Transverse colon (tissue), 4 donors: Measurements from ENCODE around the gene NMD3. TPM values are rescaled to one million over a fixed set of nuclear protein-coding genes. Genes with fewer than 3 reads are reported as not detected.

Experiments
- DNase-seq: peaks from one replicate; pipeline ENCODE4 v3.0.0-alpha.2; 2019
- H3K27ac ChIP-seq, 4 donors: fragments of 200-600 bp; sonication (generic); 2 replicates each; pipeline ENCODE4 v1.5.1; 2016 to 2018; ENCODE audit warnings: inconsistent platforms in 4 of 4
- H3K27me3 ChIP-seq: fragments of 200-600 bp; sonication (generic); 2 replicates; pipeline ENCODE4 v1.5.1; 2017; ENCODE audit warnings: inconsistent platforms
- H3K36me3 ChIP-seq, 4 donors: fragments of 200-600 bp; sonication (generic); 2 replicates each; pipeline ENCODE4 v1.5.1; 2017 to 2019; ENCODE audit warnings: inconsistent platforms in 4 of 4
- H3K4me1 ChIP-seq, 4 donors: fragments of 200-600 bp; sonication (generic); 2 replicates each; pipeline ENCODE4 v1.5.1; 2017 to 2020; ENCODE audit warnings: inconsistent platforms in 4 of 4
- H3K4me3 ChIP-seq, 4 donors: fragments of 200-600 bp; sonication (generic); 1 replicate in 1 of 4; 2 replicates in 3 of 4; pipeline versions ENCODE4 v1.5.1 to v1.6.1; 2017 to 2019; ENCODE audit warnings: inconsistent platforms in 4 of 4
- H3K9me3 ChIP-seq, 2 donors: fragments of 200-600 bp; sonication (generic); 2 replicates each; pipeline ENCODE4 v1.5.1; 2017 to 2019; ENCODE audit warnings: inconsistent platforms in 2 of 2
- CTCF ChIP-seq, 5 experiments: fragments of 200-600 bp in 3 of 5; fragments of 450-650 bp in 2 of 5; sonication (generic) in 3 of 5; IDR thresholded peaks; 1 replicate in 2 of 5; 2 replicates in 3 of 5; pipeline ENCODE4 v1.5.1; 2016 to 2017; ENCODE audit warnings: antibody characterized with exemption in 5 of 5, inconsistent platforms in 3 of 5, mild to moderate bottlenecking in 2 of 5, moderate library complexity in 1 of 5
- EP300 ChIP-seq: sonication (generic); formaldehyde crosslinking; IDR thresholded peaks from one replicate; pipeline ENCODE4 v1.6.1; 2017; ENCODE audit warnings: antibody characterized with exemption, low read depth
- POLR2A ChIP-seq: fragments of 450-650 bp; IDR thresholded peaks from one replicate; pipeline ENCODE4 v1.6.1; 2016; ENCODE audit warnings: antibody characterized with exemption, mild to moderate bottlenecking, moderate library complexity
- POLR2AphosphoS5 ChIP-seq, 3 donors: sonication (generic); formaldehyde crosslinking; IDR thresholded peaks; one replicate each; pipeline ENCODE4 v1.6.1; 2016; ENCODE audit warnings: antibody characterized with exemption in 3 of 3
- WGBS, 2 donors: methylation state at CpG; one replicate each; pipeline ENCODE4 v1.1.5; 2018; ENCODE audit warnings: low coverage in 1 of 2; 5-methylcytosine and 5-hydroxymethylcytosine counted together
- in situ Hi-C, 4 donors: fragments of 200-750 bp; cut with MboI; loops; one replicate each; pipeline versions ENCODE4 v1.15.0 to v1.15.1; 2017; ENCODE audit warnings: low sequenced_read_pairs in 3 of 4, low pct_ligation_motif_present in 1 of 4, low pct_unique_long_range_greater_than_20kb in 1 of 4
- intact Hi-C: fragments of 100-400 bp; cut with DNase I; formaldehyde crosslinking; loops from one replicate; pipeline ENCODE4 v1.15.1; 2023; ENCODE audit warnings: low total_unique reads
- total RNA-seq, 4 donors: library from RNA; depleted of rRNA; stranded (reverse); fragments of >200 nt; gene quantifications; one replicate each; pipeline ENCODE4 v1.1.0, GENCODE V29; 2016

The NMD3 gene
- total RNA-seq, 4 donors from 2014 or later = 7.5 to 37.3 (median 21.8) TPM

- intact Hi-C loops = no loop called here
- Histone ChIP-seq H3K9me3 (no peaks in the 10 kb centered on the region), H3K4me1 (no peaks in the 10 kb centered on the region), H3K36me3 (peaks cover 0 to 69% (median 26%) of the 10 kb centered on the region in 4 donors), H3K27ac (no peak overlapping the region), H3K27me3 (no peaks in the 10 kb centered on the region), H3K4me3 (no peak overlapping the region)
- in situ Hi-C loops = no loop called here
- TF ChIP-seq POLR2A (no peak), POLR2AphosphoS5 (IDR thresholded peaks at IDR 0.05) (no peak), CTCF (IDR thresholded peaks at IDR 0.05) (no peak), EP300 (no peak)
- WGBS, 2 donors = 85 to 100% methylated on average over 1 of the region's 1 CpG
- no peak for DNase-seq
Measured at GRCh38 chr3:161253711-161254110, 32.6 kb downstream of the NMD3 start.

- Histone ChIP-seq H3K27ac (no peak overlapping the region), H3K9me3 (no peaks in the 10 kb centered on the region), H3K27me3 (no peaks in the 10 kb centered on the region), H3K4me3 (no peak overlapping the region), H3K36me3 (peaks cover 0 to 58% (median 20%) of the 10 kb centered on the region in 4 donors), H3K4me1 (no peaks in the 10 kb centered on the region)
- DNase-seq = no peak
- in situ Hi-C loops = no loop called here
- no peak for TF ChIP-seq POLR2AphosphoS5 (IDR thresholded peaks at IDR 0.05)
- no peak for TF ChIP-seq POLR2A
- no peak for TF ChIP-seq CTCF (IDR thresholded peaks at IDR 0.05)
- TF ChIP-seq EP300 = no peak
- 77 to 100% methylated on average over 1 of the region's 1 CpG for WGBS, 2 donors
- intact Hi-C loops = no loop called here
Measured at GRCh38 chr3:161254861-161255260, 33.8 kb downstream of the NMD3 start.

GRCh38 chr3:161263057-161263456, 41.9 kb downstream of the NMD3 start:
- in situ Hi-C loops = no loop called here
- Histone ChIP-seq H3K9me3 (peaks cover 0 to 4% of the 10 kb centered on the region in 2 donors), H3K27ac (no peak overlapping the region), H3K4me1 (peaks cover 0 to 4% (median 0%) of the 10 kb centered on the region in 4 donors), H3K4me3 (no peak overlapping the region), H3K27me3 (no peaks in the 10 kb centered on the region), H3K36me3 (peaks cover 0 to 4% (median 0%) of the 10 kb centered on the region in 4 donors)
- no peak for DNase-seq
- TF ChIP-seq CTCF (IDR thresholded peaks at IDR 0.05) = no peak
- TF ChIP-seq POLR2AphosphoS5 (IDR thresholded peaks at IDR 0.05) = no peak
- TF ChIP-seq POLR2A = no peak
- no peak for TF ChIP-seq EP300
- WGBS, 2 donors = 75 to 83% methylated on average over 2 to 3 of the region's 3 CpGs
- intact Hi-C loops = no loop called here

GRCh38 chr3:161264852-161265251, 43.7 kb downstream of the NMD3 start:
- no peak for DNase-seq

More at GRCh38 chr3:161264852-161265251, 43.7 kb downstream of the NMD3 start:
- in situ Hi-C loops = no loop called here
- no peak overlapping the region for H3K27ac ChIP-seq
- peaks cover 0 to 4% (median 0%) of the 10 kb centered on the region in 4 donors for H3K36me3 ChIP-seq
- no peaks in the 10 kb centered on the region for H3K27me3 ChIP-seq
- TF ChIP-seq CTCF (IDR thresholded peaks at IDR 0.05) = no peak
- TF ChIP-seq POLR2A = no peak
- TF ChIP-seq EP300 = no peak
- no peak for TF ChIP-seq POLR2AphosphoS5 (IDR thresholded peaks at IDR 0.05)
- 43 to 70% methylated on average over 1 of the region's 1 CpG for WGBS, 2 donors
- H3K4me1 ChIP-seq = peaks cover 0 to 4% (median 0%) of the 10 kb centered on the region in 4 donors
- H3K9me3 ChIP-seq = peaks cover 0 to 4% of the 10 kb centered on the region in 2 donors
- intact Hi-C loops = no loop called here
- no peak overlapping the region for H3K4me3 ChIP-seq
